Body of pancreas (tissue), 4 donors: ENCODE results near the gene ZNG1F.
"Not testable (repeated sequence)": the region's sequence is repeated elsewhere in the genome, so short reads cannot be mapped to it uniquely, and the experiment has no call there.

ENCODE experiments used
- CTCF ChIP-seq, 7 experiments: fragments of 450-650 bp in 4 of 7; fragments of 200-600 bp in 3 of 7; sonication (generic) in 3 of 7; IDR thresholded peaks; one replicate each; pipeline ENCODE4 v1.5.1; 2016 to 2019; ENCODE audit warnings: antibody characterized with exemption in 7 of 7
- POLR2A ChIP-seq, 3 donors: fragments of 450-650 bp; IDR thresholded peaks; one replicate each; pipeline ENCODE4 v1.6.1; 2016; ENCODE audit warnings: antibody characterized with exemption in 3 of 3, mild to moderate bottlenecking in 2 of 3

GRCh38 chr9:41124250-41125108, 64.6 kb downstream of the ZNG1F start:
- not testable (repeated sequence) for TF ChIP-seq CTCF, POLR2A (IDR thresholded peaks at IDR 0.05)
